Activated CD8-positive, alpha-beta memory T cell treated with anti-CD3 and anti-CD28 coated beads for 4 hours (primary cell): ENCODE results near the gene MLPH.

Source experiments
- DNase-seq, 2 donors: peaks; one replicate each; pipeline ENCODE4 v3.0.0-alpha.2; 2020; ENCODE audit warnings: low read depth in 2 of 2

The MLPH gene, protein sequence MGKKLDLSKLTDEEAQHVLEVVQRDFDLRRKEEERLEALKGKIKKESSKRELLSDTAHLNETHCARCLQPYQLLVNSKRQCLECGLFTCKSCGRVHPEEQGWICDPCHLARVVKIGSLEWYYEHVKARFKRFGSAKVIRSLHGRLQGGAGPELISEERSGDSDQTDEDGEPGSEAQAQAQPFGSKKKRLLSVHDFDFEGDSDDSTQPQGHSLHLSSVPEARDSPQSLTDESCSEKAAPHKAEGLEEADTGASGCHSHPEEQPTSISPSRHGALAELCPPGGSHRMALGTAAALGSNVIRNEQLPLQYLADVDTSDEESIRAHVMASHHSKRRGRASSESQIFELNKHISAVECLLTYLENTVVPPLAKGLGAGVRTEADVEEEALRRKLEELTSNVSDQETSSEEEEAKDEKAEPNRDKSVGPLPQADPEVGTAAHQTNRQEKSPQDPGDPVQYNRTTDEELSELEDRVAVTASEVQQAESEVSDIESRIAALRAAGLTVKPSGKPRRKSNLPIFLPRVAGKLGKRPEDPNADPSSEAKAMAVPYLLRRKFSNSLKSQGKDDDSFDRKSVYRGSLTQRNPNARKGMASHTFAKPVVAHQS

DNA sequence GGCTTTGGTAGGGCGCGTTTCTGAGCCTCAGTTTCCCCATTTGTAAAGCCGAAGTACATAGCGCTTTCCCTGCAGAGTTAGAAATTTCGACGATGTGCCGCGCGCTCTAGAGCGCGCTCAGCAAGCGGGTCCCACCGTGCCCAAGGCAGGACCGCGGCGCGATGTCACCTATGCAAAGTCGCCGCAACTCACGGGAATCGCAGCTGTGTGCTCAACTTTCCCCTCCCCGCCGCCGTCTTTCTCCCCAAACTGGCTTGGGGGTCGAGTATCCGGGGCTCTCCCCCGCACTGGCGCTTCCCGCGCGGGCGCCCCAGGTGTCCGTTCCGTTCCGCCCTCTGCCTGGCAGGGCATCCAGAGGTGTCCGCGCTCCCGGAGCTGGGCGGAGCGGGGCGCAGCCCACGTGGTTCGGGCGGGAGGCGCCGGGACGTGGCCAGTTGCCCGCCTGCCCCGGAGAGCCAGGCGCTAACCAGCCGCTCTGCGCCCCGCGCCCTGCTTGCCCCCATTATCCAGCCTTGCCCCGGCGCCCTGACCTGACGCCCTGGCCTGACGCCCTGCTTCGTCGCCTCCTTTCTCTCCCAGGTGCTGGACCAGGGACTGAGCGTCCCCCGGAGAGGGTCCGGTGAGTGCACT lies at the start of gene MLPH:
TSS of gene MLPH (plus strand) at position 433 of the 630 bp plus-strand sequence. CDS start 6,176 bp downstream, outside the sequence.
- DNase-seq: no peak

- DNase-seq: no peak
Observed at GRCh38 chr2:237437566-237437965, 49.5 kb upstream of the MLPH start.

DNA sequence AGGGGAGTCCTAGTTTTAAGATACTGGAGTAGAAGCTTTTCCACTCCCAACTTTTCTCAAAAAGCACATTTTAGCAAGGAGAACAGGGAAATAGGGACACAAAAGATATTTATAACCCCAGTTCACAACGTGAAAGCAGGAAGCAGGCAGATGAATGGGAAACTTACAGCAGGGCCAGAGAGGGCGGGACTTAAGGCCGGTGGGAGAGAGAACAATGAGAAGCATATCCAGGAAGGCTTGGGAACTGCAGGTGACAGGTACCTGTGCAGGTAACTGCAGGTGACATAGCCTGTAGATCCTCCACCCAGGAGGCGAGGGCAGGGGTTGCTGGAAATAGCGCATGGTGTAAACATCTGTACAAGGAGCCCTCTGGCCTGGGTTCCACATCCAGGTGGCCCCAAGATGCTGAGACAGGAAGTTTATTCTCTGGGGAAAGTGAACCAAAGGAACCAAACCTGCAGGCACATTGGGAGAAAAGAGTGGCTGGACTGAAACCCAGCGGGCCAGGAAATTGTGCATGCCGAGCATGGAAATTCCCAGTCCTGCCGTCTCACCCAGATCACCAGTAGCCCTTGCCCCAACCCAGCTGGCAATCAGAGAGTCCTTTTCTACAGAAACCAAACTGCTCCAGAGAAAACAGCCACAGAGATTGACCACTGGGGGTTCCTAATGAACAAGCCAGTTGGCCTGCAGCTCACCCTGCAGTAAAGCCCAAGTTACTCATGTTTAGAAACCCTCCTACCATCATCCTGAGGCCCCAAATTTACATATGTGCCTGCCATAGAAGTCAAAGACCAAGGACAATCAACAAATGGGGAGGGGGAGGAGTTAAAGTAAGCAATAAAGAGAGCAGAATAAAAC lies 48.7 kb upstream of the MLPH start:
- DNase-seq: no peak

DNA sequence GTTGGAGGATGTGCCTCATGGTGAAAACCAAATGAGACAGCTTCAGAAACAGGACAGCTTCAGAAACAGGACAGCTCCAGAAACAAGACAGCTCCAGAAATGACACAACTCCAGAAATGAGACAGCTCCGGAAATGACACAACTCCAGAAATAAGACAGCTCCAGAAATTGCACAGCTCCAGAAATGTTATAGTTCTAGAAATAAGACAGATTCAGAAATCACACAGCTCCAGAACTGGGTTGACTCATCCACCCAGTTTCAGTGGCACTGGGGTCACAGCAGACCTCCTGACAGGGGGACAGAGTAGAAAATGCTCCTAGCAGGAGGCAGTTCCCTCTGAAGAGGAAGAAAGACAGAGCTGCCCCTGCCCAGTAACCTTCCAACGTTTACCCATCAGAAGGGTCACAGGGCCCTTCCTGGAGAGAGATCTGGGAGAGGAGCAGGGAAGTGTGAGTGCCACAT lies 46.2 kb upstream of the MLPH start:
- no peak for DNase-seq

GRCh38 chr2:237441605-237442274 lies 45.3 kb upstream of the MLPH start:
- DNase-seq: no peak

- DNase-seq: no peak
Observed at GRCh38 chr2:237444071-237444470, 43.0 kb upstream of the MLPH start.

DNA sequence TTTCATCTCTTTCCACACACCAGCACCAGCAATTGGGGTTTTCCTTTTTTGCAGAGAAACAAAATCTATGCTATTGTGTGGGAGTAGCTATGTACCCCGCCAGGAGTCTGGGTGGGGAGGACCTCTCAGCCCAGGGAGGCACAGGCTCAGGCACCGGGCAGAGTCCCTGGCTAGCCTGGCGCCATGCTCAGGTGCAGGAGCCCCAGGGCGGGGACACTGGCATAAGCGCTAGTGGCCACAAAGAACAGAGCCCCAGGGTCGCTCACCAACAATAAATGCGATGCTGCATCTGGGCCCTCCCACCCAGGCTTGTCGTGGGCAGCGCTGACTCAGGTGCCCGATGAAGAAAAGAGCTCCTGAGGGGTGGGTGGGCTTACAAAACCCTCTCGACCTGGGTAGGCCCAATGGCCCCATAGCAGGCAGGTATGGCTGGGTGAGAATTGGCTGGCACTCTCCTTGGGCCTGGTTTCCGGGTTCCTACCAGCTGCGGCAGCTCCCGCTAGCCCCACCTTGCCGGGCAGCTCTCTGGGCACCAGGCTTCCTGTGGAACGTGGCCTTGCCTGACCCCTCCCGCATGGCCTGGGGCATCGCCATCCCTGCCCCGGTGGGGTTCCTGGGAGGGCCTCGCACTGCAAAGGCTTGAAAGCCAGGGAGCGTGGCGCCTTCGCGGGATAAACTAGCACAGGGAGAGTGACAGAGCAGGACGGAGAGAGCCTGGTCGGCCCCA lies 41.3 kb upstream of the MLPH start:
- no peak for DNase-seq

GRCh38 chr2:237446338-237446665 lies 40.7 kb upstream of the MLPH start:
- DNase-seq: no peak

DNA sequence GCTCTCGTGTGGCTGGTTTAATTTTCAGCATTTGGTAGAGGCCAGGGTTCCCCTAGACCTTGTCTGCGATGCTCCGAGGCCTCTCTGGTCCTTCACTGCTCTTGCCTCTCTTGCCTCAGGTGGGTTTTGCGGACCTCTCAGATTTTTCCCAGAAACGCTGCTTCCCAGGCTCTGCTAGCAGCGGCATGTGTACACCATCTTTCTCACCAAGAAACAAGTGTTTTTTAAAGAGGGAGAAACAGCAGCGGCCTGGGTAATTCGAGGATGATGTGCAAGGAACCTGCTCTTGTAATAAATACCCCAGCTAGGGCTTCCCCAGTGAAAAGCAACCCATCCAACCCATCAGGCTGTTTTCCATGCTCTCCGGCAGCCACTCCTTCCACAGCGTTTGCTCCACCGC lies 39.6 kb upstream of the MLPH start:
- DNase-seq: no peak

DNA sequence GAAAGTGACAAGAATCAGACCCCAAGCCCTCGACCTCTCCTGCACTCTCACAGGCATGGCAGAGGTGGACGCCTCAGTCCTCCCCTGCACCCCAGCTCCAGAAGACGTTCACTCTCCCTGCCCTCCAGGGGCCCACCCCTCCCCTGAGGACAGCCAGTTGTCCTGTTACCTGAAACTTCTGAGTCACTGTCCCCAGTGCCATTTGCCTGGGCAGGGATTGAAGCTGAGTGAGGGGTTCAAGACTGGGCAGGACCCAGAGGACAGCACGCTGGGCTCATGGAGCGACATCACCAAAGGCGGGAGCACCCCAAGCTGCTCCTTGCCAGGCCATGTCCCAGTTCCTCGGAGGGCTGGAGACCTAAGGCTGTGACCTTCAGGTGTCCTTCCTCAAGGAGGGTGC lies 38.9 kb upstream of the MLPH start:
- no peak for DNase-seq

DNA sequence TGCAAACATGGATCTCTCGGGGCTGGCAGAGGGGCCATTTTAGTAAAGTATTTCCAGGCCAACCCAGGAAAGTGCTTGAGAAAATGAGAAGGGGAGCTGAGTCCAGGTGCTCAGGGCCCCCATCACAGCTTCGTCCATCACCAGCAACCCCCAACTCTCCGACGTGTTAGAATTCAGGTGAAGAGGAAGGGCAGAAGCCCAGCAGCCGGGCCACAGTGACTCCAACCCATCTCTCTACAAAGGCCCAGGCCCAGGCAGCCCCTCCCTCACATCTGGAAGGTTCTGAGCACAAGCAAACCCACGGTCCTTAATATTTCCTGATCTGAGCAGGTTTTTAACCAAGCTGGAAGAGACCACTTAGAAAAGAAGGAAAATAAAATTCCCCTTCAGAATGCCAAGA lies 38.4 kb upstream of the MLPH start:
- no peak for DNase-seq

- no peak for DNase-seq
Observed at GRCh38 chr2:237449193-237449881, 37.7 kb upstream of the MLPH start.

DNA sequence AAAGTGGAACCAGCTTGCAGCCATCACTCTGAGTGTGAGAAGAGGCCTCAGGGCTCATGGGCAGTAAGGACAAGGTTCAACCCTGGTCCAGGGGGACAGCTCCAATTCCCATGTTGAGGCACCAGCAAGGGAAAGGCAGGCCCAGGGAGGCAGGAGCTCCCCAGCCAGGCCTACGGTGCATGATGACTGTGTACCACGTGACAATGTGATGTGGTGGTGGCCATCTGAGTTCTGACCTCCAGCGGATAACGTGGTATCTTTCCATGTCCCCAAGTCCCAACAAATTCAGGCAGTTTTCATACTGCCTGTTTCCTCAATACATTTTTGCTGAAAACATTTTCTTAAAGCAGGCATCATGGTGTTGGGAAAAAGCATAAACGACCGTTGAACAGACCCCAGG lies 36.9 kb upstream of the MLPH start:
- no peak for DNase-seq

DNA sequence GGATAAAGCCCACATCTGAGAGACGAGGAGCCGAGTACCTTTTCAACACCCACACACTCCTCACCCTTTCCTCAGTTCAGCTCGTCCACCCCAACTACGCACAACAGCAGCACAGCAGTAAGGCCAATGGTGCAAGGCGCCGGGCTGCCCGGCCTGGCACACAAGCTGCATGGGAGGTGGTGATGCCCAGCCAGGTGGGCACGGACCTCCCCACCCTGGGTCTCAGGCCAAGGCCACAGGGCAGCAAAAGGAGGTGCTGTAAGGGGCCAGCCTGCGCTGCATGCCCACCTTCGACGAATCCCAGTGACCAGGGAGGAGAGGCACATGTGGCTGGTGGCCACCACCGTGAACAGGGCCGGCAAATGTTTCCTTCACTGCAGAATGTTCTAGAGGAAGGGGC lies 36.5 kb upstream of the MLPH start:
- no peak for DNase-seq

DNA sequence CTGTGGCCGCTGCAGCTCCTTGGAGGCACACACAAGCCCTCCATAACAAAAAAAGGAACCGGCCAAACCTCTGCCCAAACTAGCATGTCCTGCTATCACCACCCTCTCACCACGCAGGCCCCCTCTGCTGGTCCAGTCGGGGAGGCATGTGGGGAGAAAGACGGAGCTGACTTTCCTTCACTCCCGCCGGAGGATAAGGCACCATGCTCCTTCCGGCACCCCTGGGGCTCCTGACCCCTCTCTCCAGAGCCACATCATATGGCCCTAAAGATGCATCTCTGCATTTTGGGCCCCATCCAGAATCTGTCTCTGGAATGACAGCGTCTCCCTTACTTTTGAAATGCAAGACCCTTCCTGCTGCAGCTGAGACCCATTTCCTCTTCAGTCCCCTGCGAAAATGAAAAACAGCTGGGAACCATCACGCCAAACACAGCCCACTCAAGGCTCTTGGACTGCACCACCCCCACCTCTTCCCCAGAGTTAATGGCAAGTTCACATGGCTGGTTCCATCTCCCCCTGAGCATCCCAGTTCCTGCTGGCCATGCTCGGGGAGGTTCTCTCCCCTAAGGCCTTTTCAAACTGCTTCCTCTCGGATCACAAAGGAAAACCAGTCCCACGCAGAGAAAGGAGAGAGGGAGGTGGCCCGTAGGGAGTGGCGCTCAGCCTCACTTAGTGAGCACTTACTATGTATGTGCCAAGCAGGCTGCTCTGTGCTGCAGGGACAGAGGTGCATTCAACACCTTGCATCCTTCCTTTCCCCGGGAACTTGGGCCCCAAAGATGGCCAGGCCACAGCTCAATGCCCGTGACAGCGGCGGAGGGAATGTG lies 35.2 kb upstream of the MLPH start:
- DNase-seq: no peak

DNA sequence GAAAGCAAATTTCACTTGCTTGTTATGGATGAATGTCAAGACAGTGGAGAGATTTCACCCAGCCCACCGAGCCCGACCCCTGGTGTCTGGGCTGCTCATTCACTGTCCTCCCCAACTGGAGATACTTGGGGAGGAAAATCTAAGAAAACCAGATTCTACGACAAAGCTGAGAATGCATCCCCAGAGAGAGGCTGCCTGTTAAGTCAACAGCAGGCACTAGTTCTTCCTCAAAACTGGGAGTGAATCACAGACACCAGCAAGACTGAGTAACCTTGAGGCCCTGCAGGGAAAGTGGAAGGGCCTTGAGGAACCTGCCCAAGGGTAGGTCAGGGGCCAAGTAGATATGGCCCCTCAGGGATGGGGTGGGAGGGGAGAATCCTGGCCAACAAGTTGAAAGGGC lies 34.2 kb upstream of the MLPH start:
- no peak for DNase-seq

- no peak for DNase-seq
Observed at GRCh38 chr2:237453671-237454070, 33.4 kb upstream of the MLPH start.

DNA sequence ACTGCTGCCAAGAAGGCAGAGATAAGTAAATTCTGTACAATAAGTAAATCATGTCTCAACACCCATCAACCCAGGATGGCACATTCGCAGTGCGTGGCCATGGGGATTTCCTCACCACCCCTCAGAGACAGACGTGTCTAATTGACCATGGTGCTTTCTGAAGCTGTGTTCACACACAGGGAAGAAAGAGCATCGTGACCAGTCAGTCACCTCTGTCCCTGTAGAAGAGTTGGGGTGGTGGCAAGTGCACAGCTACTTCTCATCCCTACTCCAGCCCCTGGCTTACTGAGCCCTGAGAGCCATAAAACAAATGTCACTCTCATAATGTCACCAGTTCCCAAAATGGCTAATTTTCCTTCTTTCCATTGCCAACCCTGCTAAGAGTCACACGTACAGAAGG lies 31.3 kb upstream of the MLPH start:
- DNase-seq: no peak

- no peak for DNase-seq
Observed at GRCh38 chr2:237456200-237456843, 30.7 kb upstream of the MLPH start.
